ENCODE measurements around the gene DCBLD2.
"Not testable (repeated sequence)": the region's sequence is repeated elsewhere in the genome, so short reads cannot be mapped to it uniquely, and the experiment has no call there.

Gene DCBLD2

GRCh38 chr3:98890965-98891910 is 10.3 kb downstream of the DCBLD2 start:
- DNase-seq = no peak

GRCh38 chr3:98890181-98890835 is 11.2 kb downstream of the DCBLD2 start:
- no peak for DNase-seq

GRCh38 chr3:98887684-98888083 is 13.8 kb downstream of the DCBLD2 start:
- no peak for DNase-seq

- no peak for DNase-seq
Observed at GRCh38 chr3:98886525-98886924, 15.0 kb downstream of the DCBLD2 start.

- DNase-seq = no peak
Observed at GRCh38 chr3:98885851-98886250, 15.6 kb downstream of the DCBLD2 start.

GRCh38 chr3:98884675-98885371 is 16.7 kb downstream of the DCBLD2 start:
- DNase-seq = no peak

- DNase-seq = not testable (repeated sequence)
Observed at GRCh38 chr3:98882614-98883333, 18.7 kb downstream of the DCBLD2 start.

- no peak for DNase-seq
Observed at GRCh38 chr3:98877132-98877531, 24.4 kb downstream of the DCBLD2 start.

GRCh38 chr3:98875535-98875934 is 26.0 kb downstream of the DCBLD2 start:
- DNase-seq = no peak

GRCh38 chr3:98874602-98875249 is 26.8 kb downstream of the DCBLD2 start:
- no peak for DNase-seq

GRCh38 chr3:98869391-98869790 is 32.1 kb downstream of the DCBLD2 start:
- no peak for DNase-seq

GRCh38 chr3:98857971-98858370 is 43.5 kb downstream of the DCBLD2 start:
- not testable (repeated sequence) for DNase-seq

- not testable (repeated sequence) for DNase-seq
Observed at GRCh38 chr3:98857258-98857657, 44.2 kb downstream of the DCBLD2 start.

GRCh38 chr3:98856724-98857123 is 44.8 kb downstream of the DCBLD2 start:
- DNase-seq = no peak

- no peak for DNase-seq
Observed at GRCh38 chr3:98855806-98856400, 45.6 kb downstream of the DCBLD2 start.

GRCh38 chr3:98848108-98848507 is 53.4 kb downstream of the DCBLD2 start:
- DNase-seq = no peak

- DNase-seq = no peak
Observed at GRCh38 chr3:98846101-98846500, 55.4 kb downstream of the DCBLD2 start.

- no peak for DNase-seq
Observed at GRCh38 chr3:98843266-98843959, 58.1 kb downstream of the DCBLD2 start.

GRCh38 chr3:98839846-98840245 is 61.6 kb downstream of the DCBLD2 start:
- no peak for DNase-seq

- not testable (repeated sequence) for DNase-seq
Observed at GRCh38 chr3:98831060-98831459, 70.4 kb downstream of the DCBLD2 start.

GRCh38 chr3:98829246-98829832 is 72.2 kb downstream of the DCBLD2 start:
- DNase-seq = no peak
